ENCODE data around the gene IGF2.

IGF2 gene

GRCh38 chr11:2090172-2091111 lies 48.7 kb downstream of the IGF2 start:
- DNase-seq, result no peak

GRCh38 chr11:2089536-2090165 lies 49.5 kb downstream of the IGF2 start:
- peak; percentile 0 for DNase-seq

GRCh38 chr11:2088746-2089535 lies 50.2 kb downstream of the IGF2 start:
- DNase-seq, result no peak

- DNase-seq, result no peak
These were observed 50.9 kb downstream of the IGF2 start for GRCh38 chr11:2088284-2088683.

- no peak for DNase-seq
These were observed 52.7 kb downstream of the IGF2 start for GRCh38 chr11:2086239-2087040.

- no peak for DNase-seq
These were observed 53.7 kb downstream of the IGF2 start for GRCh38 chr11:2085251-2086066.

GRCh38 chr11:2084721-2085120 lies 54.5 kb downstream of the IGF2 start:
- DNase-seq, result no peak
